A549 (cell line): ENCODE measurements around the gene TALDO1. TPM values are rescaled to one million over a fixed set of nuclear protein-coding genes. Genes with fewer than 3 reads are reported as not detected.

Experiments used
- ATAC-seq, 2 experiments: fragments of 200-7000 bp in 1 of 2; fragments of >200 bp in 1 of 2; cut with Nextera tagmentation in 1 of 2; cut with Tn5 transposase in 1 of 2; 3 replicates each; pipeline versions ENCODE4 v1.8.0 to v1.9.1; 2018 to 2020; ENCODE audit warnings: mild to moderate bottlenecking in 1 of 2, moderate library complexity in 1 of 2
- CTCF ChIA-PET: fragments of 300-600 bp; sonication (Branson Sonifier 250); formaldehyde crosslinking; extraction: SDS; loops from one replicate; lab custom pipeline; 2021; ENCODE audit warnings: antibody characterized with exemption, inconsistent platforms; lab: Yijun Ruan, JAX
- POLR2A ChIA-PET: fragments of 350-600 bp; formaldehyde crosslinking; extraction: SDS; loops from one replicate; lab custom pipeline; 2021; ENCODE audit warnings: antibody characterized with exemption, inconsistent platforms; lab: Yijun Ruan, JAX
- DNase-seq, 2 experiments: peaks; one replicate each; pipeline versions ENCODE4 v3.0.0 to v3.0.0-alpha.2; 2011 to 2016; ENCODE audit warnings: low read depth in 1 of 2, low spot score in 1 of 2
- FAIRE-seq: peaks from 2 replicates; lab custom pipeline; 2011; peaks lifted over from hg19 to GRCh38; lab: Jason Lieb, UNC
- H3K27ac ChIP-seq, 2 experiments: fragments of >200 bp; sonication (Bioruptor Twin); formaldehyde crosslinking; 3 replicates each; pipeline ENCODE4 v1.5.1; 2016 to 2017
- H3K4me1 ChIP-seq: fragments of >200 bp; sonication (Bioruptor Twin); formaldehyde crosslinking; 3 replicates; pipeline ENCODE4 v1.6.1; 2016
- H3K4me2 ChIP-seq: fragments of >200 bp; sonication (Bioruptor Twin); formaldehyde crosslinking; 3 replicates; pipeline ENCODE4 v1.6.1; 2016
- H3K4me3 ChIP-seq: fragments of >200 bp; sonication (Bioruptor Twin); formaldehyde crosslinking; 3 replicates; pipeline ENCODE4 v1.5.1; 2016
- H3K9me3 ChIP-seq: fragments of >200 bp; sonication (Bioruptor Twin); formaldehyde crosslinking; 3 replicates; pipeline ENCODE4 v1.6.1; 2016
- CBX2 ChIP-seq: fragments of 200-600 bp; sonication (generic); IDR thresholded peaks from 2 replicates; pipeline ENCODE4 v1.6.1; 2016; ENCODE audit warnings: low read depth, mild to moderate bottlenecking, borderline replicate concordance
- CBX8 ChIP-seq: fragments of 200-600 bp; sonication (generic); IDR thresholded peaks from 2 replicates; pipeline ENCODE4 v1.6.1; 2016
- CEBPB ChIP-seq, 2 experiments: fragments of >200 bp in 1 of 2; sonication (Bioruptor Twin) in 1 of 2; formaldehyde crosslinking in 1 of 2; IDR thresholded peaks; 2 replicates each; pipeline ENCODE4 v1.6.1; 2012 to 2016
- CHD4 ChIP-seq: fragments of 200-600 bp; sonication (generic); IDR thresholded peaks from 2 replicates; pipeline ENCODE4 v1.6.1; 2016; ENCODE audit warnings: antibody characterized with exemption, mild to moderate bottlenecking, borderline replicate concordance
- EP300 ChIP-seq, 2 experiments: fragments of >200 bp; sonication (Bioruptor Twin); formaldehyde crosslinking; IDR thresholded peaks; 2 replicates in 1 of 2; 3 replicates in 1 of 2; pipeline ENCODE4 v1.6.1; 2016 to 2017
- FOSB ChIP-seq: fragments of 250-450 bp; sonication (Bioruptor Pico); IDR thresholded peaks from 2 replicates; pipeline ENCODE4 v1.5.0; 2020; ENCODE audit warnings: mild to moderate bottlenecking, moderate library complexity
- FOSL2 ChIP-seq, 2 experiments: fragments of 450-650 bp in 1 of 2; fragments of >200 bp in 1 of 2; sonication (Bioruptor Twin) in 1 of 2; formaldehyde crosslinking; IDR thresholded peaks; 2 replicates each; pipeline versions ENCODE4 v1.5.0 to v1.6.1; 2016 to 2020; ENCODE audit warnings: mild to moderate bottlenecking in 1 of 2, moderate library complexity in 1 of 2
- HDAC2 ChIP-seq: fragments of 200-600 bp; sonication (generic); IDR thresholded peaks from 2 replicates; pipeline ENCODE4 v1.6.1; 2016
- HOXA7 ChIP-seq: fragments of 250-450 bp; sonication (Bioruptor Pico); IDR thresholded peaks from 2 replicates; pipeline ENCODE4 v1.5.0; 2020; ENCODE audit warnings: mild to moderate bottlenecking, moderate library complexity
- NFE2L2 ChIP-seq: fragments of 150-350 bp; conservative IDR thresholded peaks from 2 replicates; pipeline ENCODE4 v1.6.1; 2014; ENCODE audit warnings: low read length
- PHF8 ChIP-seq: fragments of 200-600 bp; sonication (generic); IDR thresholded peaks from 2 replicates; pipeline ENCODE4 v1.6.1; 2016; ENCODE audit warnings: low read depth, mild to moderate bottlenecking, antibody characterized with exemption, moderate library complexity, borderline replicate concordance
- RARB ChIP-seq: fragments of 250-450 bp; sonication (Bioruptor Pico); IDR thresholded peaks from 2 replicates; pipeline ENCODE4 v1.8.0; 2021; ENCODE audit warnings: mild to moderate bottlenecking, moderate library complexity
- RNF2 ChIP-seq: fragments of 200-600 bp; sonication (generic); IDR thresholded peaks from 2 replicates; pipeline ENCODE4 v1.6.1; 2016; ENCODE audit warnings: low read depth, mild to moderate bottlenecking, antibody characterized with exemption, moderate library complexity, borderline replicate concordance
- TFCP2L1 ChIP-seq: fragments of 250-450 bp; sonication (Bioruptor Pico); IDR thresholded peaks from 2 replicates; pipeline ENCODE4 v1.5.0; 2021; ENCODE audit warnings: mild to moderate bottlenecking
- ZSCAN20 ChIP-seq: fragments of 250-450 bp; sonication (Bioruptor Pico); IDR thresholded peaks from 2 replicates; pipeline ENCODE4 v1.8.0; 2022; ENCODE audit warnings: mild to moderate bottlenecking, moderate library complexity
- WGBS: methylation state at CpG from one replicate; pipeline ENCODE4 v1.1.6; 2017; ENCODE audit errors: missing lambda C conversion rate; 5-methylcytosine and 5-hydroxymethylcytosine counted together
- polyA plus RNA-seq, 4 experiments: library from polyadenylated mRNA; depleted of rRNA in 3 of 4; stranded (reverse); fragments of >200 nt; fragmentation: RNase III in 1 of 4; extraction: RNeasy Plus Mini Kit Qiagen cat#74134 plus additional on column Dnase treatment in 1 of 4; gene quantifications; 2 replicates in 3 of 4; 3 replicates in 1 of 4; pipeline ENCODE4 v1.2.3, GENCODE V29; 2011 to 2017
- TF ChIP-seq, protein P1 (sequence below): fragments of 250-450 bp; sonication (Bioruptor Pico); IDR thresholded peaks from 2 replicates; pipeline ENCODE4 v1.5.0; 2020; ENCODE audit warnings: low read depth, mild to moderate bottlenecking, moderate library complexity
- TF ChIP-seq, protein P2 (sequence below): fragments of 200-600 bp; sonication (generic); IDR thresholded peaks from 2 replicates; pipeline ENCODE4 v1.6.1; 2016; ENCODE audit warnings: antibody characterized with exemption, mild to moderate bottlenecking, moderate library complexity
- TF ChIP-seq, protein P3 (sequence below): IDR thresholded peaks from 2 replicates; pipeline ENCODE4 v1.6.1; 2012
- TF ChIP-seq, protein P4 (sequence below): IDR thresholded peaks from 2 replicates; pipeline ENCODE4 v1.6.1; 2012; ENCODE audit warnings: low read depth, borderline replicate concordance
- TF ChIP-seq, protein P5 (sequence below): fragments of 150-350 bp; IDR thresholded peaks from 2 replicates; pipeline ENCODE4 v1.6.1; 2014; ENCODE audit warnings: low read depth, mild to moderate bottlenecking, low read length

Gene TALDO1
- polyA plus RNA-seq, 2 of the 4 experiments (the other 2 are of a cell fraction): 287 to 391 TPM

DNA sequence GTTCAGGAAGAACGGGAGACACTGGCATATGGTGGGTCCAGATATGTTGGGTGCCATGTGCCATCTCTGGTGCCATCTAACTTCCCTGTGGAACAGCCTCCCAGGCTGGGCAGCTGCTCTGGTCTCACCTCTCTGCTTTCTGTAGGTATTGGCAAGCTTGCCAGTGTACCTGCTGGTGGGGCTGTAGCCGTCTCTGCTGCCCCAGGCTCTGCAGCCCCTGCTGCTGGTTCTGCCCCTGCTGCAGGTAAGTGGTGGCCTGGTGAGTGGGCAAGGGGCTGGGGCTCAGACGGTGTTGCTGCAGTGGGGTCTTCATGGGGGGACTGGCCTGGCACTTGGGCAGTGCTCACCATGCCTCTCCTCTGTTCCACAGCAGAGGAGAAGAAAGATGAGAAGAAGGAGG lies 65.1 kb downstream of the TALDO1 start:
- ATAC-seq (no peak), DNase-seq (no peak), FAIRE-seq (no peak)
- no peaks in the 10 kb centered on the region for H3K9me3 ChIP-seq
- TF ChIP-seq RARB (CRISPR knock-in tag): no peak
- no peak for TF ChIP-seq CBX2
- no peak for TF ChIP-seq FOSL2 (IDR thresholded peaks at IDR 0.05)
- TF ChIP-seq FOSL2 (CRISPR knock-in tag; IDR thresholded peaks at IDR 0.05): no peak
- no peak for TF ChIP-seq HDAC2
- TF ChIP-seq, protein P1, sequence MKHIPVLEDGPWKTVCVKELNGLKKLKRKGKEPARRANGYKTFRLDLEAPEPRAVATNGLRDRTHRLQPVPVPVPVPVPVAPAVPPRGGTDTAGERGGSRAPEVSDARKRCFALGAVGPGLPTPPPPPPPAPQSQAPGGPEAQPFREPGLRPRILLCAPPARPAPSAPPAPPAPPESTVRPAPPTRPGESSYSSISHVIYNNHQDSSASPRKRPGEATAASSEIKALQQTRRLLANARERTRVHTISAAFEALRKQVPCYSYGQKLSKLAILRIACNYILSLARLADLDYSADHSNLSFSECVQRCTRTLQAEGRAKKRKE (CRISPR knock-in tag): no peak
- TF ChIP-seq TFCP2L1 (CRISPR knock-in tag): no peak
- TF ChIP-seq NFE2L2: no peak
- no peak for TF ChIP-seq PHF8
- no peak for TF ChIP-seq RNF2
- TF ChIP-seq CEBPB (IDR thresholded peaks at IDR 0.05): no peak
- TF ChIP-seq HOXA7 (CRISPR knock-in tag): no peak
- TF ChIP-seq, protein P2, sequence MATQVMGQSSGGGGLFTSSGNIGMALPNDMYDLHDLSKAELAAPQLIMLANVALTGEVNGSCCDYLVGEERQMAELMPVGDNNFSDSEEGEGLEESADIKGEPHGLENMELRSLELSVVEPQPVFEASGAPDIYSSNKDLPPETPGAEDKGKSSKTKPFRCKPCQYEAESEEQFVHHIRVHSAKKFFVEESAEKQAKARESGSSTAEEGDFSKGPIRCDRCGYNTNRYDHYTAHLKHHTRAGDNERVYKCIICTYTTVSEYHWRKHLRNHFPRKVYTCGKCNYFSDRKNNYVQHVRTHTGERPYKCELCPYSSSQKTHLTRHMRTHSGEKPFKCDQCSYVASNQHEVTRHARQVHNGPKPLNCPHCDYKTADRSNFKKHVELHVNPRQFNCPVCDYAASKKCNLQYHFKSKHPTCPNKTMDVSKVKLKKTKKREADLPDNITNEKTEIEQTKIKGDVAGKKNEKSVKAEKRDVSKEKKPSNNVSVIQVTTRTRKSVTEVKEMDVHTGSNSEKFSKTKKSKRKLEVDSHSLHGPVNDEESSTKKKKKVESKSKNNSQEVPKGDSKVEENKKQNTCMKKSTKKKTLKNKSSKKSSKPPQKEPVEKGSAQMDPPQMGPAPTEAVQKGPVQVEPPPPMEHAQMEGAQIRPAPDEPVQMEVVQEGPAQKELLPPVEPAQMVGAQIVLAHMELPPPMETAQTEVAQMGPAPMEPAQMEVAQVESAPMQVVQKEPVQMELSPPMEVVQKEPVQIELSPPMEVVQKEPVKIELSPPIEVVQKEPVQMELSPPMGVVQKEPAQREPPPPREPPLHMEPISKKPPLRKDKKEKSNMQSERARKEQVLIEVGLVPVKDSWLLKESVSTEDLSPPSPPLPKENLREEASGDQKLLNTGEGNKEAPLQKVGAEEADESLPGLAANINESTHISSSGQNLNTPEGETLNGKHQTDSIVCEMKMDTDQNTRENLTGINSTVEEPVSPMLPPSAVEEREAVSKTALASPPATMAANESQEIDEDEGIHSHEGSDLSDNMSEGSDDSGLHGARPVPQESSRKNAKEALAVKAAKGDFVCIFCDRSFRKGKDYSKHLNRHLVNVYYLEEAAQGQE: no peak
- H3K4me3 ChIP-seq: no peak overlapping the region
- ChIA-PET POLR2A (interaction anchor here (1.1 kb wide), 1 partner anchor 22 kb away, joined by 3 read pairs; no protein-coding TSS in a partner anchor), CTCF (interaction anchor here (1.2 kb wide), 1 partner anchor 8 kb away, joined by 3 read pairs; no protein-coding TSS in a partner anchor)
- peak overlapping the region; percentile 87 for H3K4me2 ChIP-seq
- H3K27ac ChIP-seq: peak overlapping the region in 1 of 2 experiments; percentile 95; a peak in 3 of 6 replicates
- H3K4me1 ChIP-seq: peaks cover 37% of the 10 kb centered on the region
- 87% methylated on average over 2 of the region's 3 CpGs for WGBS

DNA sequence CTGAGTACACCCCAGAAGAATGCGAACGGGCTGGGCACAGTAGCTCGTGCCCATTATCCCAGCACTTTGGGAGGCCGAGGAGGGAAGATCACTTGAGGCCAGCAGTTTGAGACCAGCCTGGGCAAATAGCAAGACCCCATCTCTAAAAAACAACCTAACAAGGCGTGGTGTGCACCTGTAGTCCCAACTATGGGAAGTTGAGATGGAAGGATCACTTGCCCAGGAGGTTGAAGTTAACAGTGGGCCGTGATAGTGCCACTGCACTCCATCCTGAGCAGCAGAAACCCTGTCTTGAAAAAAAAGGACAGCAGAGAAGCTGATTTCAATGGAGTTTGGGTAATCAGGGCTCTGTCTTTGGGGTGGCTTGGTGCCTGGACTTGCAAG lies 65.8 kb downstream of the TALDO1 start:
- H3K4me1 ChIP-seq: peaks cover 33% of the 10 kb centered on the region
- FAIRE-seq: no peak
- no peak for DNase-seq
- TF ChIP-seq, protein P3, sequence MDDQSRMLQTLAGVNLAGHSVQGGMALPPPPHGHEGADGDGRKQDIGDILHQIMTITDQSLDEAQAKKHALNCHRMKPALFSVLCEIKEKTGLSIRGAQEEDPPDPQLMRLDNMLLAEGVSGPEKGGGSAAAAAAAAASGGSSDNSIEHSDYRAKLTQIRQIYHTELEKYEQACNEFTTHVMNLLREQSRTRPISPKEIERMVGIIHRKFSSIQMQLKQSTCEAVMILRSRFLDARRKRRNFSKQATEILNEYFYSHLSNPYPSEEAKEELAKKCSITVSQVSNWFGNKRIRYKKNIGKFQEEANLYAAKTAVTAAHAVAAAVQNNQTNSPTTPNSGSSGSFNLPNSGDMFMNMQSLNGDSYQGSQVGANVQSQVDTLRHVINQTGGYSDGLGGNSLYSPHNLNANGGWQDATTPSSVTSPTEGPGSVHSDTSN: 0 out of 2 replicates have a peak, but pooled peaks have one; percentile 8
- TF ChIP-seq CHD4 (no peak), HOXA7 (CRISPR knock-in tag) (0 out of 2 replicates have a peak, but pooled peaks have one; percentile 5), CBX8 (no peak), CBX2 (no peak)
- H3K27ac ChIP-seq: 0 out of 6 replicates have a peak overlapping the region, but pooled peaks of 1 of the 2 experiments have one; percentile 6
- POLR2A ChIA-PET: no interaction called here
- CTCF ChIA-PET: interaction anchor here (0.8 kb wide), 1 partner anchor 9 kb away, joined by 3 read pairs; no protein-coding TSS in a partner anchor
- H3K9me3 ChIP-seq: no peaks in the 10 kb centered on the region
- WGBS: 88% methylated on average over 6 of the region's 6 CpGs
- no peak for ATAC-seq
- H3K4me2 ChIP-seq: no peak overlapping the region
- no peak overlapping the region for H3K4me3 ChIP-seq

DNA sequence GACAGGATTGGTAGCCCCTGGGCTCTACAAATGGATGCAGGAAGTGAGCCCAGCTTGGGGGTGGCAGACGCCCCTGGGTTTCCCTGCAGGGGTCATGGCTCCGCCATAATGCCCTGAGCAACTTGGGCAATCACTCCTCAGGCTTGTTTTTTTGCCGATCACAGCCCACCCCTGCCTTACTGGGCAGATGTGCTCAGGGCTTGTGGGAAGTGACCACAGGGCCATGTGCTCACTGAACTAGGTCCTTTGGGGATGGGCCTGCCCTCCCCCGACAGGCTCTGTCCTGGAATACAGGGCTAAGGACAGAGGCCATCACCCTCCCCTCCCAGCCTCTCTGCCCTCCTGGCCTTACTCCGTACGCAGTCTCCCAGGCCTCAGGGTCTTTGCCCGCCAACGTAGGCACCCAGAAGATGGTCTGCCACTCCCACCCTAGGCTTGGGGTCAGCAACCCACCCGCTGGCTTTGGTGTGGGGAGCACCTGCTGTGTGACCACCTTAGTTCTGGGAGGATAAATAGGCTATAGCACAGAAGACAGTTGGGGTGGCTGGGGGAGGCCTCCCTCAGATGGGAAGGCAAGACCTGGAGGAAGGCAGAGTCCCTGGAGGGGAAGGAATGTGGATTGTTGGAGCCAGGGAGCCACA lies 66.3 kb downstream of the TALDO1 start:
- FAIRE-seq: no peak
- peaks cover 34% of the 10 kb centered on the region for H3K4me1 ChIP-seq
- TF ChIP-seq, protein P4, sequence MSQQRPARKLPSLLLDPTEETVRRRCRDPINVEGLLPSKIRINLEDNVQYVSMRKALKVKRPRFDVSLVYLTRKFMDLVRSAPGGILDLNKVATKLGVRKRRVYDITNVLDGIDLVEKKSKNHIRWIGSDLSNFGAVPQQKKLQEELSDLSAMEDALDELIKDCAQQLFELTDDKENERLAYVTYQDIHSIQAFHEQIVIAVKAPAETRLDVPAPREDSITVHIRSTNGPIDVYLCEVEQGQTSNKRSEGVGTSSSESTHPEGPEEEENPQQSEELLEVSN: no peak
- TF ChIP-seq ZSCAN20 (CRISPR knock-in tag): no peak
- no peak for TF ChIP-seq CBX8
- TF ChIP-seq, protein P5, sequence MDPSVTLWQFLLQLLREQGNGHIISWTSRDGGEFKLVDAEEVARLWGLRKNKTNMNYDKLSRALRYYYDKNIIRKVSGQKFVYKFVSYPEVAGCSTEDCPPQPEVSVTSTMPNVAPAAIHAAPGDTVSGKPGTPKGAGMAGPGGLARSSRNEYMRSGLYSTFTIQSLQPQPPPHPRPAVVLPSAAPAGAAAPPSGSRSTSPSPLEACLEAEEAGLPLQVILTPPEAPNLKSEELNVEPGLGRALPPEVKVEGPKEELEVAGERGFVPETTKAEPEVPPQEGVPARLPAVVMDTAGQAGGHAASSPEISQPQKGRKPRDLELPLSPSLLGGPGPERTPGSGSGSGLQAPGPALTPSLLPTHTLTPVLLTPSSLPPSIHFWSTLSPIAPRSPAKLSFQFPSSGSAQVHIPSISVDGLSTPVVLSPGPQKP: no peak
- 0 out of 2 replicates have a peak, but pooled peaks have one; percentile 16 for TF ChIP-seq FOSB
- no peak for TF ChIP-seq EP300 (IDR thresholded peaks at IDR 0.05)
- TF ChIP-seq NFE2L2: no peak

More for the DNA sequence above, 66.3 kb downstream of the TALDO1 start:
- no peaks in the 10 kb centered on the region for H3K9me3 ChIP-seq
- POLR2A ChIA-PET: interaction anchor here (1.2 kb wide), 1 partner anchor 27 kb away, joined by 3 read pairs; no protein-coding TSS in a partner anchor
- 0 out of 6 replicates have a peak overlapping the region, but pooled peaks of 1 of the 2 experiments have one; percentile 6 for H3K27ac ChIP-seq
- WGBS: 81% methylated on average over 8 of the region's 9 CpGs
- DNase-seq: no peak
- no peak overlapping the region for H3K4me3 ChIP-seq
- no peak overlapping the region for H3K4me2 ChIP-seq
- CTCF ChIA-PET: interaction anchor here (0.8 kb wide), 1 partner anchor 9 kb away, joined by 3 read pairs; no protein-coding TSS in a partner anchor
- ATAC-seq: no peak
